Subcutaneous adipose tissue (tissue), 4 donors: ENCODE measurements around the gene TUBGCP4. TPM values are rescaled to one million over a fixed set of nuclear protein-coding genes. Genes with fewer than 3 reads are reported as not detected.

Experiments
- total RNA-seq, 4 donors: library from RNA; depleted of rRNA; stranded (reverse); fragments of >200 nt; gene quantifications; one replicate each; pipeline ENCODE4 v1.1.0, GENCODE V29; 2016
- TF ChIP-seq, protein P1 (sequence below): fragments of 450-650 bp; IDR thresholded peaks from one replicate; pipeline ENCODE4 v1.5.1; 2016; ENCODE audit warnings: low read depth, mild to moderate bottlenecking, control low read depth, antibody characterized with exemption, moderate library complexity

The TUBGCP4 gene
- total RNA-seq, 4 donors from 2014 or later: 10.8 to 14.0 (median 12.1) TPM

GRCh38 chr15:43406189-43406588 is 35.3 kb downstream of the TUBGCP4 start:
- TF ChIP-seq, protein P1, sequence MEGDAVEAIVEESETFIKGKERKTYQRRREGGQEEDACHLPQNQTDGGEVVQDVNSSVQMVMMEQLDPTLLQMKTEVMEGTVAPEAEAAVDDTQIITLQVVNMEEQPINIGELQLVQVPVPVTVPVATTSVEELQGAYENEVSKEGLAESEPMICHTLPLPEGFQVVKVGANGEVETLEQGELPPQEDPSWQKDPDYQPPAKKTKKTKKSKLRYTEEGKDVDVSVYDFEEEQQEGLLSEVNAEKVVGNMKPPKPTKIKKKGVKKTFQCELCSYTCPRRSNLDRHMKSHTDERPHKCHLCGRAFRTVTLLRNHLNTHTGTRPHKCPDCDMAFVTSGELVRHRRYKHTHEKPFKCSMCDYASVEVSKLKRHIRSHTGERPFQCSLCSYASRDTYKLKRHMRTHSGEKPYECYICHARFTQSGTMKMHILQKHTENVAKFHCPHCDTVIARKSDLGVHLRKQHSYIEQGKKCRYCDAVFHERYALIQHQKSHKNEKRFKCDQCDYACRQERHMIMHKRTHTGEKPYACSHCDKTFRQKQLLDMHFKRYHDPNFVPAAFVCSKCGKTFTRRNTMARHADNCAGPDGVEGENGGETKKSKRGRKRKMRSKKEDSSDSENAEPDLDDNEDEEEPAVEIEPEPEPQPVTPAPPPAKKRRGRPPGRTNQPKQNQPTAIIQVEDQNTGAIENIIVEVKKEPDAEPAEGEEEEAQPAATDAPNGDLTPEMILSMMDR: no peak

DNA sequence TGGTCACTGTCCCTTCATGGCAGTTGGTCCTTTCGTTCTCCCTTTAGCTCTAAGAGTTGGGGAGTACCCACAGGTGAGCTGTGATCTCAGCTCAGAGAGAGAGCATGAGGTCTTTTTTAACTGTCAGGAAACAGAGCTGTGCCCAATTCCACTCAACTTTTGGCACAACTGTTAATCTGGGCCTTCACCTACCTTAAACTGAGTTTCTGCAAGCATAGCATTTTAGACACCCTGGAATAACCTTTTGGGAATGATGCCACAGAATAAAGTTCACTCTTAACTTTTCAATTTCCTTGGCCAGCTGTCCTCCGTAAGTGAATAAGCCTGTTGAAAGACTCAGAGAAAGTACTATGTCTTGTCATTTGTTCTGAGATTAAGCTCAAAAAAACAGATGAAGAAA is 35.9 kb downstream of the TUBGCP4 start:
- TF ChIP-seq, protein P1: no peak

GRCh38 chr15:43408789-43409188 is 37.9 kb downstream of the TUBGCP4 start:
- TF ChIP-seq, protein P1: no peak

- TF ChIP-seq, protein P1: no peak
Observed at GRCh38 chr15:43410572-43411214, 39.8 kb downstream of the TUBGCP4 start.

DNA sequence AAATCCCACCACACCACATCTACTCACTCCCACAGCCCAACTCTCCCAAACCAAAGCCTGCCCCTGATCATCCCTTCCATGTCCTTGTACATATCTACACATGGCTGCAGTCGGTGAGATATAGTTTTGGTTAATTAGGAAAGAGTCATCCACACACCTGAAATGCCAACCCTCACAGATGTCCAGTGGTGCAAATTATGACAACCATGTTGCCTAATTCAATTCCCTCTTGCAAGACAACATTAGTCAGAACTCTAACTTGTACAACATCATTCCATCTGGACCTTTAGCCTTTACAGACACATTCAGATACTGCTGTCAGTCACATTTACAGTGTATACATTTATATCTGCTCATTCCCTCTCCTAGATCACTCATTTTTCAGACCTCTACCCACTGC is 41.2 kb downstream of the TUBGCP4 start:
- TF ChIP-seq, protein P1: no peak

DNA sequence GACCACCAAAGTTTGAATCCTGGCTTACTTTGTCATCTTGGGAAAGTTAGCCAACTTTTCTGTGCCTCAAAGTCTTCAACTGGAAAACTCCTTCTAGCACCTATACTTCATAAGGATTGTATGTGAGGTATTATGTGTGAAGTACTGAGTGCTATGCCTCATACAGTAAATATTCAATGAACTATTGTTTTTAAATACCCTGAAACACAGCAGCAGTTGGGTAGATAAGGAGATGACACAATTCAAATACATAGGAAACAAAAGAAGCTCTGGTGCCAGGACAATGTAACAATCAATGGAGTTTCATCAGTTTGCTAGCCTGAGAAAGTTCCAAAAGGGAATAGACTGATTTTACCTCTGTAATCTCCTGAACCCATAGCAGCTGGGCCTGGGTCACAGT is 43.3 kb downstream of the TUBGCP4 start:
- TF ChIP-seq, protein P1: no peak

- TF ChIP-seq, protein P1: no peak
Observed at GRCh38 chr15:43420435-43420834, 49.5 kb downstream of the TUBGCP4 start.
